ENCODE data around the gene FBXO31.
A peak's percentile ranks its signal among the peaks of the same experiment; 100 is the strongest.

FBXO31 gene, protein sequence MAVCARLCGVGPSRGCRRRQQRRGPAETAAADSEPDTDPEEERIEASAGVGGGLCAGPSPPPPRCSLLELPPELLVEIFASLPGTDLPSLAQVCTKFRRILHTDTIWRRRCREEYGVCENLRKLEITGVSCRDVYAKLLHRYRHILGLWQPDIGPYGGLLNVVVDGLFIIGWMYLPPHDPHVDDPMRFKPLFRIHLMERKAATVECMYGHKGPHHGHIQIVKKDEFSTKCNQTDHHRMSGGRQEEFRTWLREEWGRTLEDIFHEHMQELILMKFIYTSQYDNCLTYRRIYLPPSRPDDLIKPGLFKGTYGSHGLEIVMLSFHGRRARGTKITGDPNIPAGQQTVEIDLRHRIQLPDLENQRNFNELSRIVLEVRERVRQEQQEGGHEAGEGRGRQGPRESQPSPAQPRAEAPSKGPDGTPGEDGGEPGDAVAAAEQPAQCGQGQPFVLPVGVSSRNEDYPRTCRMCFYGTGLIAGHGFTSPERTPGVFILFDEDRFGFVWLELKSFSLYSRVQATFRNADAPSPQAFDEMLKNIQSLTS

DNA sequence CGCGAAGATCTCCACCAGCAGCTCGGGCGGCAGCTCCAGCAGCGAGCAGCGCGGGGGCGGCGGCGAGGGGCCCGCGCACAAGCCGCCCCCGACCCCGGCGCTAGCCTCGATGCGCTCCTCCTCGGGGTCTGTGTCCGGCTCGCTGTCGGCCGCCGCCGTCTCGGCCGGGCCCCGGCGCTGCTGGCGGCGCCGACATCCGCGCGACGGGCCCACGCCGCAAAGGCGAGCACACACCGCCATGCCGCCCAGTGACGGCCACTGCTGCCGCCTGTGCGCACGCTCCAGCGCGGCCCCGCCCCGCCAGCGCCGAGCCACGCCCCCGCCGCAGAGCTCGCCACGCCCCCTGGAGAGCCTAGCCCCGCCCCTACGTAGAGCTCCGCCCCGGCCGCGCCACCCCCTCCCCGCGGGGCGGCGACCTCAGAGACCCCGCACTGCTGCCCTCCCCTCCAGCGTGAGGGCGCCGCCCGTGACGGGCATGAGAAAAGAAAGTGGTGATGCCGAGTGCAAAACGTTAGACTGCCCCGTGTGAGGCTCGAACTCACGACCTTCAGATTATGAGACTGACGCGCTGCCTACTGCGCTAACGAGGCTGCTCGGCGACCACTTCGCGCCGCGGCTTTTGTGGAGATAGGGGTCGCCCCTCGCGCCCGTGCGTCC, at the start of gene FBXO31:
FBXO31 (minus strand) TSS at position 272 of the 657 bp plus-strand sequence; CDS start at position 240, 32 bp downstream.
- peak; percentile 75 to 100 (median 92) for DNase-seq

DNA sequence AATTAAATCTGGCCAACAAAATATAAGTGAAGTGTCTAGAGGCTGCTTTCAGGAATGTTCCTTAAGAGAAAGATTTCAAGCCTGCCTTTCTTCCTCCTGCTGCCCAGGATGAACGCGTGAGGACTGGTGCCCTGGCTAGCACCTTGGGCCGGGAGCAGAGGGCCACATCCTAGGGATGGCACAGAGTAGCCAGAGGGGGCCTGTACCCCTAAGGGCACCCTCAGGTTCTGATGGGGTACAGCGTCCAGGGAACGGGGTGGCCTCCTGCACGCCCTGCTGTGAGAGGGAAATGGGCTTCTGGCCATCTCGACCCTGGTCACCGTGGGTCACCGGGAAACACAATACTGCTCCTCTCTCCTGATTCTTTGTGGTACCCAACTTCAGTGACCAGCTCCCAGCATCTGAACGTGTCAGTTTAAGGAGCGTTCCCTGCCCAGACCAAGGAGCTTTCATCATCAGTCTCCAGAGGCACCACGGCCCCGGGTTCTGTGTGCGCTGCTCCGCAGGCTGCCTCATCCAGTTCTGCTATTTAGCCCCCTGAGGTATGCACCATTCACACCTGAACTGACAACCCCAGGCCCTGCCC, 48.8 kb upstream of the FBXO31 start:
- no peak for DNase-seq

DNA sequence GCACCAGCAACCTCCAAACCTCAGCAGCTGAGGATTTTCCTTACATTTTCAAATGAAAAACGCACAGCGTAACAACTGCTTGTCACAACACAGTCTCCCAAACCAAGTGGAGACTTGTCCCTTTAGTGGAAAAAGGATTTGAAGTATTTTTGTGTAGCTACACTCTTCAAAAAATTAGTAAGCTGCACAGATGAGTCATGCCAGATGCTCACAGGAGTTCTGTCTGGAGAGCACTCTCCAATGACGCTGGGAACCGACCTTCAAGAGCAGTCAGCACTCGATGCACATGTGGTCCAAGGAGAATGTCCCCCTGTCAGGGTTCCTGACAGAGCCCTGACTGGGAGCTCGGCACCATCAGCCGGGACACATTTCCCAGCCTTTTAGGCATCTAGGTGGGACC, 48.4 kb upstream of the FBXO31 start:
- no peak for DNase-seq

DNA sequence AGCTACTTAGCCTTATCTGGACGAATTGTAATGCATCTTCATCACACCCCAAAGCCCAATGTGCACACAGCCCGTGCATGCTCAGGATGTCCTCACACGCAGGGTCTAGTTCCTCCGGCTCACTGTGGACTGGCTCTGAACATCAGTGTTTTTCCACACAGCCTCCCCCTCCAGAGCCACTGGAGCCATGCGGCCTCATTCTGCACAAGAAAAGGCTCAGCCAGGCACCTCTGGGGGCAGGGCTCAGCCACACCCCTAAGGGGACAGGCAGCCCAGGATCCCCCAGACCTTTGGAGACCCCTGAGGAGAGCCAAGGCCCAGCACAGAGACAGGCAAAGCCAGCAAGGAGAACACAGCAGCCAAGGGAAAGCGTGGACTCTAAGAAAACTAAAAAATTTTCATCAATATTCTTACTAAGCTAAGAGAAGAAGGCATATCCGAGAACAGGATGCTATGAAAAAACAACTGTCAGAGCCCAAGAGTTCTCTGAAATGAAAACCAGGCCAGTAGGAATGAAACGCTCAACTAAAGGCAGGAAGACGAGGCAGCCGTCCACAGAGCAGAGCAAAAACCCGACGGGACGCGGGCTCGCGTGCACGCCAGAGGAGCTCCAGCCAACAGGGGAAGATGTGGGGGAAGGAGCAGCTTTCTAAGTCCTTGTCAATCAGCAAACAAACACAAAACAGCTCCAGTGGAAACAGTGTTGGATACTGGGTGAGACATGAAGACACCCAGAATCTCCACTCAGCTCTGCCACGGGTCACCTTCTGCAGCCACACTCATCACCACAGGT, 43.0 kb upstream of the FBXO31 start:
- no peak for DNase-seq

DNA sequence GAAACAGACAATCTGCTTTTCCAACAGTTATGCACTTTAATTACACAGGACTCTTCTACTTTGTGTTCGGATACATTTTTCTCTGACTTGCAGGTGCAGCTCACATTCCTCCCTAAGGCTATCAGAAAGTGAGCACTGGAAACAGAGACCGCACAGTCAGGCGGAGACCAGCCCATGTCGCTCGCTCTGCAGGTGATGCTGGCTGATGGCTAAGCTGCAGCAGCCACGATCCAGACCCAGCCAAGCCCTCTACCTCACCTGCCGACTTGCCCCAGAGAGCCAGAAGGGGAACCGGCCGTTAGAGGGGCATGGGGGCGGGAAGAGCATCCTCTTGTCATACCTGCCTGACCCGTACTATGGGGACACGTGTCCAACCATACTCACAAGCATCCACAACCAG, 42.4 kb upstream of the FBXO31 start:
- no peak for DNase-seq

DNA sequence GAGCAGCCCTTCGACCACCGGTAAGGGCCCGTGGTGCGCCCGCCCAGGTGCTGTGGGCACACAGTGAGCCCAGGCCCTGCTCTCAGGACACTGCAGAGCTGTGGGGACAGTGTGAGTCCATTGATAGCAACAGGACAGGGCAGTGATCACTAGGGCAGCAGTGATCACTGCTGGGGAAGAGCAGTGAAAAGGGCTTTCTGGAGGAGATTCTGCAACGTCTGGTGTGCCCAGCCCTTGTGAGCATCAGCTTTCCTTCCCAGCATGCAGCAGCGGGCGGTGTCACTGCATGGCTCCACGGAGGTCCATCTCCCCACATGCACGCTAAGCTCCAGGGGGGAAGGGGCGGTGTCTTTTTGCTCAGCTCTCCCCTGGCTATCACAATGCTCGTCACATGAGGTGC, 40.7 kb upstream of the FBXO31 start:
- DNase-seq, result no peak

DNA sequence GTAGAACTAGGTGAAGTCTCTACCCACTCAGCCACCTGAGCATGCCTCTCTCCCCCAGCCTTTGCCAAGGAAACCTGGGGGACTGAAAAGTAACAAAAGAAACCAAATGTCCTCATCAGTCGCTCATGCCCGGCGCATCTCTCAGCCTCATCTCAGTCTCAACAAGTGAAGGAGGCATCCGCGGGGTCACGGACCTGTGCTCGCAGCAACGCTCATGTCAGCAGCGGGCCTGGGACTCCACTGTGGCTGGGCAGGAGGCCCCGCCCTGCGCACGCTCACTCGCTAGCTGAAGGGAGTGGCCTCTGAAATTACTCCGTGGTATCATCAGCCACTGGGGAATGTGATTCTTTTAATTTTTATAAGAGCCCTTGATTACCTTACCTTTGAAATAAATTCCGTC, 39.9 kb upstream of the FBXO31 start:
- DNase-seq, result no peak

DNA sequence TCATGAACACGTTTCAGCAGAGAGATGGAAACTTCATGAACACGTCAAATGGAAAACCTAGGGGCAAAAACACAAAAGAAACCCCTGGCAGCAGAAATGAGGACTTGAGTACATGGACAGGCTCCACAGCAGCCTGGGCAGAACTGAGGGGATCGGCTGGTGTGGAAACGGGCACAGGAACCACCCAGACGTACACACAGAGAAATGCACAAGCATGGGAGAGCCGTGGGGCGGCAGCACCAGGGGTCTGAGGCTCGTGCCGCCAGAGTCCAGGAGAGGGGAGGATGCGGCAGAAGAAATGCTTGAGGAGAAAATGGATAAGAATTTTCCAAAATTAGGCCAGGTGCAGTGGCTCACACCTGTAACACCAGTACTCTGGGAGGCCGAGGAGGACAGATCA, 38.5 kb upstream of the FBXO31 start:
- DNase-seq, result no peak

DNA sequence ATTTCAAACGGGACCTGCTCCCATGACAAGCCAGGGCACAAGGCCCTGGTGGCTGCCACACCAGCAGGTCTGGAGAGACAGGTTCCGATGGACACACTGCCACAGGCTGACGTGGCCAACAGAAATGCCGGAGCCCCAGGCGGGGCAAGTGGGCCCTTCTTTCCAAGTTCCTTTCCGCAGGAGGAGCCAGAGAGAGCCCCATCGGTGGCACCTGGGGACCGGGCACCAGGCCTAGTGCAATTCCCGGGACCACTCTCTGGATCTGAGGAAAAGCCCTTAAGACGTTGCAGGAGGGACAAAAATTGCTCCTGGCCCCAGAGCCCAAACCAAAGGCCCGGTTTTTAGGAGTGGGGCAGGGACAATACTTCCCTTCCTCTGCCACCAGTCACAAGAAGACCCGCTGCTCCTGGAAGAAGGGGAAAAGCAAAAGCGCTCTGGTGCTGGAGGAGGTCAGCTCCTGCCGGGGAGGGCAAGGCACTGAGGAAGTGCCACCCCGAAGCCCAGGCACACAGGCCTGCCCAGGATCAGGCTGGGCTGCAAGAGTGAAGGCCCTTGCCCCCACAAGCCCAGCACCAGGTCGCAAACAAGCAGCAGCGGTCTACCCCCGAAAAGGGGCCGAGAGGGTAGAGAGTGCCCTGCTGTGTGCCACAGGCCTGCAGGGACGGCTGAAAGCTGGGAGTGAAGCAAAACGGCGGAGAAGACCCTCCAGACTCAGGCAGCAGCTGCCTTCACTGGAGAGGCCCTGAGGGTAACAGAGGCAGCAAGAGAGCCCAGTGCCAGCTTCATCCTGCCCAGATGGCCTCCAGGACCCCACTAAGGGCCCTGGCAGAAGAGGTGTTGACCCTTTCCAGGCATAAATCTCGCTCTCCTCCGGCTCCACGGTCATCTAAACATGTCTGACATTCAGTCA, 37.7 kb upstream of the FBXO31 start:
- no peak for DNase-seq

DNA sequence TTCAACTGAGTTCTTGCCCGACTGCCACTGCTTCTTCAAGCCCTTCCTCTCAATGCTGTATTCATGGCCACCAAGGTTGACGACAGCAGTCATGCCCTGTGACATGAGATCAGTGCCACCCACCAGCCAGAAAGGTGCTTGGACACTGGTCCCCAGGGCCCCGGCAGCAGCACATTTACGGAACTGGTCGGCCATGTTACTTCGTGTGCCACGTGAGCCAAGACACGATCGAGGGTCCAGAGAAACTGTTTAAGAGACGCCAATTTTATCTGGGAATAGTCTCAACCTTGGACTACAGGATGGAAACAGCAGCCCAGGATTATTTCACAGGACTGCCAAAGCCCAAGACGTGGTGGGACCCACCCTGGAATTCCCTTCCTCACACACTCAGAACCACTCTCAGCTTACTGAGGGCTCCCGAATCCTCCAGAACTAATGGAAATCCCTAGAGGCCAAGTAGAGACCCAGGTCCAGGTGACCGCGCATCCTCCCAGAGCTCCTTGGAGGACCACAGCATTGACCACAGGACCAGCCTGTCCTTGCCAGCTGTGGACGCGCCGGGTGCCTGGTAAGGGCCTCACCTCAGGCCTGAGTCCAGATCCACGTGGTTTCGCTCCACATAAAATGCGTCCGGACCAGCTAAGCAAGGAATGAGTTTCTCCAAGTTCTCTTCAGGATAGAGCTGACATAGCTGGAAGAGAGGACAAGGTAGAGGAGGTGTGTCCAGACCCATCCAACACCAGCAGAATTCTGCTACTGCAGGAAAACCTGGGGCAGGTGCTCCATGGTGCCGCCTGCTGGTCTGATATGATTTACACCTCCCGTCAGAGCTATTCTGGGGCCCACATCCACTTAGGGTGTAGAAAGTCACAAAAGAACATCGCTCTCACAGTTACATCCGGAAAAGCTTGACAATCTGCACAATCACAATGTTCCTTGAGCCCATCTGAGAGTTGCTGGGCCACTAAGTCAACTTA, 36.7 kb upstream of the FBXO31 start:
- no peak for DNase-seq

DNA sequence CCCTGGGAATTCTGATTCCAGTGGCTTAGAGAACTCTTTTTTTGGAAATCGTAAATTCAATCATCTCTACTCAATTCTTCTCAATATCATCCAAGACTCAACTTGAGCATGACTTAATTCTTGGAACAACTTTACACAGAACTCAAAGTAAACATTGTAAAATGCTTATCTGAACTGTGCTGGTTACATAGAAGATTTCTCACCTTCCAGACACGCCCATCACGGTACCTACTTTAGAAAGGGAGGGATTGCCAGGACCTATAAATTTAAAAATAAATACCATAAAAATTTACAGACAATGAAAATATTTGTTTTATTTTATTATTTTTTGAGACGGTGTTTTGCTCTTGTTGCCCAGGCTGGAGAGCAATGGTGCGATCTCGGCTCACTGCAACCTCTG, 35.1 kb upstream of the FBXO31 start:
- no peak for DNase-seq

DNA sequence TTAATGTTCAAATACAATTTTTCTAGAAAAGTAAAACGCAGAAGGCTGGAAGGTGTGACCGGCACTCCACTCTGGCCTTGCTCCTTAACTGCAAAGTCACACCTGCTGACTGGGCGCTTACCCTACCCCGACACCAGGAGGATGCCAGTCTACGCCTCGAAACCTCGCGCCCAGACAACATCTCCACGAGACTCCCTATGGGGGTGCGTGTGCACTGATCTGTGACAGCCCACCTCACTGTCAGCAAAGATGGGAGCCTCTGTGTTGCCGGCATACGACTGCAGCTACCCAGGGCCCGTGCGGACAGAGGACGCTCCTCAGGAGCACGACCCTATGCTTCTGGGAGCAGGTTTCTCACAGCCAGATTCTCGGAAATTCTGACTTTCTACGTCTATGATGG, 34.6 kb upstream of the FBXO31 start:
- DNase-seq, result no peak

DNA sequence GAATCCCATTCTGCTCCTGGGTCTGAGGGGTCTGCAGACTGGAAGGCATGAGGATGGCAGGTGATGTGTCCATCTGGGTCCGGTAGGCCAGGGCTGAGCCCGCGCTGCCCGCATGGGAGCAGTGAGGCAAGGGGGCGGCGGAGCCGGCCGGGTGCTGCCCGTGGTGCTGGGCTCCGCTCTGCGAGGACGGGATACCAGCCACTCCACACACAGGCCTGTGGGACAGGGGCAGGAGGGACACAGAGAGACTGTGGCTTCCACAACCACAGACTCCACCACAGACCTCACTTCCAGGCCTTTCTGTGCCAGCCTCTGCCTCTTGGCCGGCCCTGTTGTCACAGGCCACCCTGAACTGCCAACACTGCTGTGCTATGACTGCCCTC, 33.9 kb upstream of the FBXO31 start:
- DNase-seq, result no peak

DNA sequence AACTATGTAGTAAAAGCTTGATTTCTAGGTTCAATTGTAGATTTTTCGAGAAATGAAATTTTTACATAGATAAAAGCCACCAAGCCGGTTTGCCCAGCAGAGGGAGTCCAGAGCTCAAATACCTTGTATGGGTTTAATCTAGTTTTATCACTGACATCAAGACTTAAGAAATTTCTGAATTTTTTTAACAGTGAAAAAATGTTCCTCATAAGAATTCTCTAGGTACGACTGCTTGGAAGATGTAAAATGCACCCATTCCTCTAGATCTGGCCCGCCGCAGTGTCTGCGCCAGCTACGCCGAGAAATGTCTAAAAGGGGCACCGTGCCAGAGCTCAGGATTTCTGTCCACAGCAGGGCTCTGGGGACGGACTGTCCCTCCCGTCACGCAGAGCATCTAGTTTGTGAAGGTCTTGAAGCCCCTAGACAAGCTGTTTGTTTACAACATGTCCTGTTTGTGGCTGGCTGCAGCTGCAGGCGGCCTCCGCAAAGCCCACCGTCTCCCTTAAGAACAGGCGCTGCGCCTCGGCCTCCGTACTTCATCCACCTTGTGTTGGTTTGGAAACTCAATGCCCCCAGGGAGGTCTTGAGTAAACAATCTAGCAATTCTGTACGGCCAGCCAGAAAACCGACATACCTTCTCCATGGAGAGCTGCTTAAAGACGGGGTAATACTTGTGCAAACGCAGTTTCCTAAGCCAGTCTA, 33.4 kb upstream of the FBXO31 start:
- DNase-seq, result no peak

DNA sequence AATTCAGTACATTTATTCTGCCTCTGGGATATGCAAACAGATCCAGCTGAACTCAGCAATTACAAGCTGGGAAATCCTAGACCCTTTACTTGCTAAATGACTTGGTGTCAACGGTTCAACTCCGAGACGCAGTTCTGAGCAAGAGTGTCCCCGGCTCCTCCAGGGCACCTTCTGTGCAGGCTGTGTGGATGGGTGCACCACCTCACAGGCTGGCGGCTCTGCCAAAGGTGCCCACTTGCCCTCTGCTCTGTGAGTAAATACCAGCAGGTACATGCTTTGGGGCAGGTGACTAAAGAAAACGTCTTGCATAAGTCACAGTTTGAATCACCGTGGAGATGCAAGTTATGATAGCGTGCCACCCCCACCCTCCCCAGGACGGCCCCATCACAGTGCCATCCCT, 31.9 kb upstream of the FBXO31 start:
- no peak for DNase-seq

DNA sequence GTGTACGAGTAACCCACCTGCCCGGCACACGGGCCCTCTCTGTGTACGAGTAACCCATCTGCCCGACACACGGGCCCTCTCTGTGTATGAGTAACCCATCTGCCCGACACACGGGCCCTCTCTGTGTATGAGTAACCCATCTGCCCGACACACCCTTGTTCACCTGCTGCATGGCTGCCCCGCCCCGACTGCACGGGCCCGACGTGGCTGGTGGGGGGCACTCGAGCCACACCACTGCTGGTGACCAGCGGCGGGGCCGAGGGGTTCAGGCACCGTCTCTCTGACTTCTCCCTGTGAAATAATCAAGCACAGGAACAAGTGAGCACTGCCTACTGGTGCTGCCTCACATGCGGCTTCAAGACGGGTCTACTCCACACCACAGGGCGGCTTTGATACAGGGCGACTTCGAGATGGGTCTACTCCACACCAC, 30.7 kb upstream of the FBXO31 start:
- DNase-seq, result no peak

DNA sequence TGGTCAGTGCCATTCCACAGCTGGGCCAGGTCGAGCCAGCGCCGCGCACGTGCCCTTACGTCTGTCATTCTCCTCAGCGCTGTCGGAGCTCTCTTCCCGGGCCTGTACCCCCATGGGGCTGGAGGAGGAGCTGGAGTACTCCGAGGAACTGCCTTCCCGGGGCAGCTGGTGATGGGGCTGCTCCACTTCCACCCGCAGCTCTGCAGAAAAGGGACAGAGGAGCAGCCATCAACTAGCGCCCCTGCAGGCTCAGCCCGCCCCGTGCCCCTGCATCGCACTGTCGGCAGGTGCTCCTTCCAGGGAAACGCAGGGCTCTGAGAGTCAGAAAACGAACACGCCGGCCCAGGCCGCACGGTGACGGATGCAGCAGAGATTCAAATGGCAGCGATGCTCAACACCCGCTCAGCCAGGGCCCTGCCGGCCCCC, 29.4 kb upstream of the FBXO31 start:
- no peak for DNase-seq

DNA sequence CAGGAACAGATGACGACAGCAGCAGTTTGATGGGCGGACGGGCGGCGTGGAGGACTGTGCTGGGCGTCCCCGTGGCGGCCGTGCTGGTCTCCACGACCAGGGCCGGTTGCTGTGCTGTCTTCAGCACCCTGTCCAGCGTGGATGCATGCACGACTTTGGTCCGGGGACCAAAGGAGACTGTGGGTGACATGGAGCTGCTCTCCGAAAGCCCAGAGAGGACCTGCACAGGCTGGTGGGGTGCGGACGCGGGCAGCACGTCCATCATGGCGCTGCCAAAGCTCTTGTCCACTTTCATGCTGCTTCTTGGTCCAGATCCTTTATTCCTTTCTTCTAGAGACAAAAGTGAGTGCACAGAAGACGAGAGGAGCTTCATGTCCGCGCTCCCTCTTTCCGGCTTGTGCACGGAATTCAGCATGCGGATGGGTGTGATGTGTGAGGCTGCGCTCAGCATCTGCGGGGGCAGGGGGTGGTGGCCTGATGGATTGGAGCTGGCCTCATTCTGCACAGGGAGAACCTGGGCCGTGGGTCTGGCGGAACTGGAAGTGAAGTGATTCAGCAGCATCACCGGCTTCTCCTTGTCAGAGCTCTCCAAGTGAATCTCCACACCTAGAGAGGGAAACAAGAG, 28.9 kb upstream of the FBXO31 start:
- no peak for DNase-seq
